Measurements from ENCODE around the gene NEIL3. TPM values are rescaled to one million over a fixed set of nuclear protein-coding genes. Genes with fewer than 3 reads are reported as not detected.

The NEIL3 gene
- polyA plus RNA-seq, 1 donor from 2014 or later: 0.15 TPM

DNA sequence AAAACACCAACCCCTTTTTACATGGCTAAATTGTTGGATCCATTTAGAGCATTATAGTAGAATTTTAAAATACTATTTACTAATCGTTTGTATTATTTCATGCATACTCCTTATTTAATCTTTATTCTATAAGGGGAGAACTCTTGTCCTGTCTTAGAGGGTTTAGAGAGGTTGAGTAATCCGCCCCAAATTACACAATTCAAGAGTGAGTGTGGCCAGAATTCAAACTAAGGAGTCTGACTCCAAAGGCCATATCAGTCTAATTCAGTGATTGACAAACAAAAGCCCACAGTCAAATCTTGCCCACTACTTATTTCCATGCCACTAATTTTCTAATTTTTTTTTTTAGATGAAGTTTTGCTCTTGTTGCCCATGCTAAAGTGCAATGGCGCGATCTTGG, 33.7 kb upstream of the NEIL3 start:
- H3K9me2 ChIP-seq (ENCODE audit: insufficient read depth, low read length): no peaks in the 10 kb centered on the region
- no peaks in the 10 kb centered on the region for H3K27me3 ChIP-seq (ENCODE audit: insufficient read depth, low read depth, low read length)
- no peak overlapping the region for H3K4me3 ChIP-seq (ENCODE audit: low read length)
- H3F3A ChIP-seq (ENCODE audit: insufficient read depth, low read length, poor library complexity, severe bottlenecking): no peaks in the 10 kb centered on the region
- H3K79me2 ChIP-seq (replicated peaks; ENCODE audit: insufficient read depth, low read length): no peaks in the 10 kb centered on the region
- no peaks in the 10 kb centered on the region for H3K36me3 ChIP-seq (ENCODE audit: insufficient read depth, low read length)
- H3K9ac ChIP-seq (ENCODE audit: low read length): no peak overlapping the region
- H3K4me2 ChIP-seq (ENCODE audit: low read length): no peak overlapping the region
- H3K27ac ChIP-seq (ENCODE audit: low read length): no peak overlapping the region
- no peak for TF ChIP-seq CTCF (IDR thresholded peaks at IDR 0.05; ENCODE audit: poor library complexity, severe bottlenecking)
- TF ChIP-seq EP300 (conservative IDR thresholded peaks at IDR 0.05; ENCODE audit: poor library complexity, severe bottlenecking): no peak
- TF ChIP-seq TAF1 (IDR thresholded peaks at IDR 0.05; ENCODE audit: low read depth): no peak
- TF ChIP-seq POLR2AphosphoS5 (IDR thresholded peaks at IDR 0.05): no peak
- TF ChIP-seq EZH2 (IDR thresholded peaks at IDR 0.05; ENCODE audit: borderline replicate concordance, insufficient read depth, low read length, poor library complexity, severe bottlenecking): no peak
- TF ChIP-seq SMC3 (conservative IDR thresholded peaks at IDR 0.05; ENCODE audit: poor library complexity): no peak
- no peak for TF ChIP-seq RAD21 (conservative IDR thresholded peaks at IDR 0.05)
- TF ChIP-seq MXI1 (conservative IDR thresholded peaks at IDR 0.05; ENCODE audit: poor library complexity, severe bottlenecking): no peak
- TF ChIP-seq REST (IDR thresholded peaks at IDR 0.05; ENCODE audit: borderline replicate concordance): no peak
- H2AFZ ChIP-seq (ENCODE audit: low read depth, low read length): no peak overlapping the region
- no peaks in the 10 kb centered on the region for H4K20me1 ChIP-seq (ENCODE audit: insufficient read depth)
- peaks cover 6% of the 10 kb centered on the region for H3K9me3 ChIP-seq (ENCODE audit: low read length)

DNA sequence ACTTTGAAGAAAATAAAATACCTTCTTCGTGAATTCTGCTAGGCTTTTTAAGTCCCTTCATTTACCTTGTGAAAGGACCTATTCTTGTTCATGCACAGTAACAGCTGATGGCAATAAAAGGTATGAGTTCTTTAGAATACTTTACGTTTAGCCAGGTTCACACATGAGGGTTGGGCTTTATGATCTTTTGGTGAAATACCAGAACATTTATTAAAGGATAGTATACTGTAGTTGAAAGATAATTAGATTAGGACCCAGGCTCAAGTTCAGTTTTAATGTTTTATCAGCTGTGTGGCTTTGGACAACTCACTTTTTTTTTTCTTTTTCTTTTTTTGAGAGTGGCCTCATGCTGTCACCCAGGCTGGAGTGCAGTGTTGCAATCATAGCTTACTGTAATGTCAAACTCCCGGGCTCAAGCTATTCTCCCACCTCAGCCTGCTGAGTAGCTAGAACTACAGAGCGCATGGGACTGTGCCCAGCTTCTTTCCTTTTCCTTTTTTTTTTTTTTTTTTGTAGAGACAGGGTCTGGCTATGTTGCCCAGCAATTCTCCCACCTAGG, 28.2 kb upstream of the NEIL3 start:
- no peaks in the 10 kb centered on the region for H3K9me2 ChIP-seq (ENCODE audit: insufficient read depth, low read length)
- TF ChIP-seq REST (IDR thresholded peaks at IDR 0.05; ENCODE audit: borderline replicate concordance) (no peak), EZH2 (IDR thresholded peaks at IDR 0.05; ENCODE audit: borderline replicate concordance, insufficient read depth, low read length, poor library complexity, severe bottlenecking) (no peak), TAF1 (IDR thresholded peaks at IDR 0.05; ENCODE audit: low read depth) (no peak), MXI1 (conservative IDR thresholded peaks at IDR 0.05; ENCODE audit: poor library complexity, severe bottlenecking) (no peak), RAD21 (conservative IDR thresholded peaks at IDR 0.05) (no peak), CTCF (IDR thresholded peaks at IDR 0.05; ENCODE audit: poor library complexity, severe bottlenecking) (no peak), EP300 (conservative IDR thresholded peaks at IDR 0.05; ENCODE audit: poor library complexity, severe bottlenecking) (no peak), SMC3 (conservative IDR thresholded peaks at IDR 0.05; ENCODE audit: poor library complexity) (no peak), POLR2AphosphoS5 (IDR thresholded peaks at IDR 0.05) (no peak)
- no peak overlapping the region for H3K27ac ChIP-seq (ENCODE audit: low read length)
- H3K9me3 ChIP-seq (ENCODE audit: low read length): peaks cover 6% of the 10 kb centered on the region
- H4K20me1 ChIP-seq (ENCODE audit: insufficient read depth): no peaks in the 10 kb centered on the region
- H3K27me3 ChIP-seq (ENCODE audit: insufficient read depth, low read depth, low read length): no peaks in the 10 kb centered on the region
- H3K9ac ChIP-seq (ENCODE audit: low read length): no peak overlapping the region
- H3K79me2 ChIP-seq (replicated peaks; ENCODE audit: insufficient read depth, low read length): no peaks in the 10 kb centered on the region
- H3K4me2 ChIP-seq (ENCODE audit: low read length): no peak overlapping the region
- H3K36me3 ChIP-seq (ENCODE audit: insufficient read depth, low read length): no peaks in the 10 kb centered on the region
- no peak overlapping the region for H3K4me3 ChIP-seq (ENCODE audit: low read length)
- H3F3A ChIP-seq (ENCODE audit: insufficient read depth, low read length, poor library complexity, severe bottlenecking): no peaks in the 10 kb centered on the region
- no peak overlapping the region for H2AFZ ChIP-seq (ENCODE audit: low read depth, low read length)

Measured in neural cell (in vitro differentiated cells).